Activated T-helper 17 cell treated with anti-CD3 and anti-CD28 coated beads, Interleukin-2, amount 50 U/mL, for 72 hours (primary cell): ENCODE results near the gene CRY1. TPM values are rescaled to one million over a fixed set of nuclear protein-coding genes. Genes with fewer than 3 reads are reported as not detected.

Experiments
- ATAC-seq: fragments of 150-1000 bp; cut with Tn5 transposase; replicated peaks from 2 replicates; pipeline ENCODE4 v1.10.0; 2021; ENCODE audit warnings: mild to moderate bottlenecking, moderate library complexity
- H3K27ac Mint-ChIP-seq: one replicate; pipeline ENCODE4 v1.8.0; 2022; ENCODE audit warnings: mixed read lengths
- H3K27me3 Mint-ChIP-seq: one replicate; pipeline ENCODE4 v1.8.0; 2022; ENCODE audit warnings: mixed read lengths
- H3K36me3 Mint-ChIP-seq: one replicate; pipeline ENCODE4 v1.8.0; 2022; ENCODE audit warnings: low read depth, mild to moderate bottlenecking, mixed read lengths
- H3K4me1 Mint-ChIP-seq: one replicate; pipeline ENCODE4 v1.8.0; 2022; ENCODE audit warnings: mixed read lengths
- H3K4me3 Mint-ChIP-seq: one replicate; pipeline ENCODE4 v1.8.0; 2022; ENCODE audit warnings: mild to moderate bottlenecking, mixed read lengths
- H3K9me3 Mint-ChIP-seq: one replicate; pipeline ENCODE4 v1.8.0; 2022; ENCODE audit warnings: mixed read lengths
- total RNA-seq, 2 donors: library from RNA; stranded (reverse); gene quantifications; one replicate each; pipeline ENCODE4 v1.2.3, GENCODE V29; 2022

The CRY1 gene
- total RNA-seq, 2 donors from 2014 or later: 14.6 to 21.6 TPM

DNA sequence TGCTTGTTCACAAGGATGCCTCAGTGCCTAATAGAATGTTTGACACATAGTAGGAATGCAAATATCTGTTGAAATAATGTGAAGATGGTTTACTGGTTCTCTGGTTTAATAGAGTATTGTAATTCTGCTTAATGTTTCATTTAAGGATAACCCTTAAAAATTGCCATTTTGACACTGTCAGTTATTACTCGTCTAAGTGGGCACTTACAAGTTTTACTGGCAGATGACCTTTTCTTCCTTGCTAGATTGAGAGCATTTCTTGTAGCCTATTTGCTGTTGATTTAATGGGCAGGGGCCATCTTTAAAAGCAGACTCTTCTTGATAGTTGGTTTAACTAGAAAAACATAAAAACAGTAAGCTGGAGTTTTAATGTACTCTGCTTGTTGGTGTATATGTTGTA is 135.8 kb downstream of the CRY1 start:
- Mint-ChIP-seq H3K27ac (peak overlapping the region; percentile 98), H3K4me1 (peaks cover 15% of the 10 kb centered on the region), H3K9me3 (no peaks in the 10 kb centered on the region), H3K36me3 (peaks cover 55% of the 10 kb centered on the region), H3K27me3 (no peaks in the 10 kb centered on the region), H3K4me3 (peak overlapping the region; percentile 95)
- no peak for ATAC-seq

DNA sequence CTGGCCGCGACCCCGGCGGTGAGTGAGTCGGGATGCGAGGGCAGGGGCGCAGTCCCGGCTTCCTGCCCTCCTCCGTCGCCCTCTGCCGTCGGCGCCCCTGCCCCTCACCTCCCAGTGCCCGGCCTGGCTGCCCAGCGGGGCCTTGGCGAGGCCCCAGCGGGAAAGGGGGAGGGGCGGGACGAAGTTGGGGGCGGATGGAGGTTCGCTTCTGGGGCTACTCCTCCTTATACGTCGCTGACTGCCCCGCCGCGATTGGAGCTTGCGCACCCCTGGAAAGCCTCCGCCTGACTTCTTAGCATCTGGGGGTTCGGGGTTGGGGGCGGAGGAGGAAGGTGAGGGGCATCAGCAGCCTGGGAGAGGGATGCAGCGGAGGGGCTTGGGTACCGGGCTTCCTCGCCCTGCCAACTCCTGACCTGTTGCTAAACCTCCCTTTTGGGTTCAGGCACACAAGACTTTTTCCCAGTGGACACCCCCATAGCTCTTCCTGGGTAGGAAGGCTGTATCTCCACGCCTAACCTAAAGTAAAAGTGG is 137.2 kb downstream of the CRY1 start:
- H3K9me3 Mint-ChIP-seq: no peaks in the 10 kb centered on the region
- peak overlapping the region; percentile 95 for H3K4me3 Mint-ChIP-seq
- no peaks in the 10 kb centered on the region for H3K27me3 Mint-ChIP-seq
- peak overlapping the region; percentile 98 for H3K27ac Mint-ChIP-seq
- peak; percentile 64 for ATAC-seq
- H3K4me1 Mint-ChIP-seq: peaks cover 13% of the 10 kb centered on the region
- peaks cover 46% of the 10 kb centered on the region for H3K36me3 Mint-ChIP-seq

DNA sequence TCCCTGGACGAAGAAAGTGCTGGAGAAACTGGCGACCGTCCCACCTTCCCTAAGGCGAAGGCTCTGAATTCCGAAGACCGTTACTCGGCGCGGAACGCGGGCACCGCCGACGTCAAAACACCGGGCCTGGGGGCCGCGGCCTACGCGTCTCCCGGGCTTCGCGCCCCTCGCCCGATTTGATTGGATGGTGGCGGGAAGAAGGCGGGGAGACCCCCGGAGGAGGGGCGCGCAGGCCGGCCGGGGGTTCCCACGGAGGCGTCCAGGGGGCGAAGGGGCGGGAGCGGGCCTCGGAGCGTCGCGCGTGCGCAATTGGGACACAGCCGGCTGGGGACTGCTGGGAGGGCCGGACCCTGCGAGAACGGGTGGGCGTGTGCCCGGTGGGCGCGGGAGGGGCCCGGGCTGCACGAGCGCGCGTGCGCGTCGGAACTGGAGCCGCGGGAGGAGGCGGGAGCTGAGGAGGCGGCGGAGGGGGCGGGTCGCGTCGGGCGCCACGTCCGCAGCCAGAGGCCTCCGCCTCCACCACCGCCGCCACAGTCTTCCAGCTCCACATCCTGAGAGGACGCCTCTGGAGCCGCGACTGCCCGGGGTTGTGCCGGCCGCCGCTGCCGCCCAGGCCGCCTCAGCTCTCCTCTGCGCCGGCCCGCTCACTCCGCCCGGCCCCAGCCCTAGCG is 137.8 kb downstream of the CRY1 start, which contains the start of gene TMEM263:
Gene TMEM263, plus strand, starts transcription at position 531 of the 671 bp plus-strand sequence. CDS start 11,210 bp downstream, outside the sequence.
- H3K27me3 Mint-ChIP-seq: no peaks in the 10 kb centered on the region
- peaks cover 40% of the 10 kb centered on the region for H3K36me3 Mint-ChIP-seq
- no peaks in the 10 kb centered on the region for H3K9me3 Mint-ChIP-seq
- peak within 1 kb of the TSS; percentile 95 for H3K4me3 Mint-ChIP-seq
- peak; percentile 75 for ATAC-seq
- peak within 1 kb of the TSS; percentile 98 for H3K27ac Mint-ChIP-seq
- H3K4me1 Mint-ChIP-seq: peaks cover 13% of the 10 kb centered on the region

DNA sequence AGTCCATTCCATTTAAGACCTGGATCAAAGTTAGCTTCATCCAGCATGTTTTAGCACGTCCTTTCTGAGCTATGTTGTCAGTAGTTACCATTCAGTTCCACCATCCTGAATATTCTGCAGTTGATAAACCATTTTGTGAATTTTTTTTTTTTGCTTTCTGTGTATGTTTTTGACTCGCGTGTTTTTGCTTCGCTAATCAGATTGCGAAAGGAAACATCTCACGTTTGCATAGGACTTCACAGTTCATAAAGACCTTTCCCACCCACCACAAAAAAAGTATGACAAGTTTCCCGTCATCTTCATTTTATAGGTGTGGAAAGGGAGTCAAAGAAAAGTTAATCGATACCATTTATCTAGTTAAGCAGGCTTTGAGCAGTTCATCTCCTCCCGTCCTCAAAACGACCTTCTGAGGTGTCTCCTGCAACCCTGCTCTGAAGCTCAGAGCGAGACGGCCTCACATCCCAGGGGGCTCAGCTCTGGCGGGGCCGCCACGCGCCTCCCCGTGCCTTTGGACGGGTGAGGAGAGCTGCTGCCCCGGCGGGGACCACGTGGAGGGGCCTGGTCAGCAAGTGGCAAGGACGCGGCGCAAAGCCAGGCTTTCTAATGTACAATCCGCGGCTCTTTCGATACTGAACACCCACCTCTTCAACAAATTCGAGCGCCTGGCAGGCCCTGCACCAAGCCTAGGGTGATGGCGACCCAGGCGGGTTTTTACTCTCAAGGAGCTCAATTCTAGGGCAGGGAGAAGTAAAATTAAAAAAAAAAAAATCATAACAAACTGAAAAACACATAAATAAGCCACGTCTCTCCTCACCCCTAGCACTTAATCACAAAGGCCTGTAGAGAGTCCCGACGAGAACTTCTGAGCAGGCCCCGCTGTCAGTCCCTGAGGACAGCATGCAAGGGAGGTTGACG is 138.6 kb downstream of the CRY1 start:
- peak overlapping the region; percentile 97 for H3K27ac Mint-ChIP-seq
- no peaks in the 10 kb centered on the region for H3K9me3 Mint-ChIP-seq
- peaks cover 13% of the 10 kb centered on the region for H3K4me1 Mint-ChIP-seq
- peaks cover 38% of the 10 kb centered on the region for H3K36me3 Mint-ChIP-seq
- ATAC-seq: peak; percentile 22
- no peaks in the 10 kb centered on the region for H3K27me3 Mint-ChIP-seq
- peak overlapping the region; percentile 92 for H3K4me3 Mint-ChIP-seq

DNA sequence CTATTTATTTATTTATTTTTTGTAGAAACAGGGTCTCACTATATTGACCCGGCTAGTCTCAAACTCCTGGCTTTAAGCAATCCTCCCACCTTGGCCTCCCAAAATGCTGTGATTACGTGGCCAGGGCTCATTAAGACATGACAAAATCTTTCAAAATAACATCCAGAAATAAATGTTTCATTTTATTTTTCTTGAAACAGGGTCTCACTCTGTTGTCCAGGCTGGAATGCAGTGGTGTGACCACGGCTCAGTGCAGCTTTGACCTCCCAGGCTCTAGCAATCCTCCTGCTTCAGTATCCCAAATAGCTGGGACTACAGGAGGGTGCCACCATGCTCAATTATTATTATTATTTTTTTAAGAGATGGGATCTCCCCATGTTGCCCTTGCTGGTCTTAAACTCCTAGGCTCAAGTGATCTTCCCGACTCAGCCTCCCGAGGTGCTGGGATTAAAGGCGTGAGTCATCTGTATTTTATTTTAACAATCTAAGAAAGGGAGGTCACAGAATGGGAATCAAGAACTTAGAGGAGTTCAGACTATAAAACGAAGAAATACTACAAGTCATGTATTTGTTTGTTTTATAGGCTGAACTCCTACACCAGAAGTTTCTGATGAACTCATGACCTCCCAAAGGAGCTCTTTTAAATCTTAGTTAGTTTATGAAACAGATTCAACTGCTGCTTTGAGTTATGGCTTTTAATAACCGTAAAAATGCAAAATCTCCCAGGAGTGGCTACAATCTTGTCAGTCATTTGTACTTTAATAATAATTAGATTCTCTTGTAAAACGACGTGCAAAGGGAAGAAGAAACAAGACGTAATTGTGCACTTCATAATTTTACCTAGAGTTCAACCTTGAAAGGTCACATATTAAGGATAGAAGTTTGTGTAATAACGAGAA is 139.7 kb downstream of the CRY1 start:
- no peaks in the 10 kb centered on the region for H3K9me3 Mint-ChIP-seq
- H3K27me3 Mint-ChIP-seq: no peaks in the 10 kb centered on the region
- H3K4me1 Mint-ChIP-seq: peaks cover 9% of the 10 kb centered on the region
- H3K36me3 Mint-ChIP-seq: peaks cover 27% of the 10 kb centered on the region
- no peak for ATAC-seq
- H3K4me3 Mint-ChIP-seq: peak overlapping the region; percentile 92
- no peak overlapping the region for H3K27ac Mint-ChIP-seq

DNA sequence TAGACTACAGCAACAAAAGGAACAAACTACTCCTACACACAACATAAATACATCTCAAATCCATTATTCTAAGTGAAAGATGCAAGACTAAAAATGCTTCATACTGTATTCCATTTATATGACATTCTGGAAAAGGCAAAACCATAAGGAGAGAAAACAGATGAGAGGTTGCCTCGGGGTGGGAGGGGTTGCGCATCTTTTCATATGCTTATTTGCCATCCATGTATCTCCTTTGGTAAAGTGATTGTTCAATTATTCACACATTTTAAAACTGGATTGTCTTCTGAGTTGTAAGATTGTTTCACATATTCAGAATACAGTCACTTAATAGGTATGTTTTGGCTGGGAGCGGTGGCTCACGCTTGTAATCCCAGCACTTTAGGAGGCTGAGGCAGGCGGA is 142.8 kb downstream of the CRY1 start:
- Mint-ChIP-seq H3K9me3 (no peaks in the 10 kb centered on the region), H3K4me1 (no peaks in the 10 kb centered on the region), H3K36me3 (peaks cover 6% of the 10 kb centered on the region), H3K4me3 (no peak overlapping the region), H3K27me3 (no peaks in the 10 kb centered on the region), H3K27ac (no peak overlapping the region)
- ATAC-seq: no peak

DNA sequence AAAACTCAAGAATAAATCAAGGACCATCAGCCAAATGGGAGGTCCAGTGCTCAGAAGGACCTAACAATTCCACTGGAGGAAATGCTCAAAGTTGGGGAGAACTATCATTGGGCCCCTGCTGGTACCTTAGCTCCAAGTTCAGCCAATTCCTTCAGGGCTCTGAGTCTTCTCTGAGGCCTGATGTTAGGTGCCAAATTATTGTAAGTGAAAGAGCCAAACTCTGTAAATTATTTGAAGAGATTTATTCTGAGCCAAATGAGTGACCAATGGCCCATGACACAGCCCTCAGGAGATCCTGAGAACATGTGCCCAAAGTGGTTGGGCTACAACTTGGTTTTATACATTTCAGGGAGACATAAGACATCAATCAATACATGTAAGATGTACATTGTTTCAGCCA is 145.9 kb downstream of the CRY1 start:
- Mint-ChIP-seq H3K9me3 (no peaks in the 10 kb centered on the region), H3K36me3 (no peaks in the 10 kb centered on the region), H3K27me3 (no peaks in the 10 kb centered on the region), H3K4me1 (no peaks in the 10 kb centered on the region), H3K4me3 (no peak overlapping the region), H3K27ac (no peak overlapping the region)
- ATAC-seq: no peak

DNA sequence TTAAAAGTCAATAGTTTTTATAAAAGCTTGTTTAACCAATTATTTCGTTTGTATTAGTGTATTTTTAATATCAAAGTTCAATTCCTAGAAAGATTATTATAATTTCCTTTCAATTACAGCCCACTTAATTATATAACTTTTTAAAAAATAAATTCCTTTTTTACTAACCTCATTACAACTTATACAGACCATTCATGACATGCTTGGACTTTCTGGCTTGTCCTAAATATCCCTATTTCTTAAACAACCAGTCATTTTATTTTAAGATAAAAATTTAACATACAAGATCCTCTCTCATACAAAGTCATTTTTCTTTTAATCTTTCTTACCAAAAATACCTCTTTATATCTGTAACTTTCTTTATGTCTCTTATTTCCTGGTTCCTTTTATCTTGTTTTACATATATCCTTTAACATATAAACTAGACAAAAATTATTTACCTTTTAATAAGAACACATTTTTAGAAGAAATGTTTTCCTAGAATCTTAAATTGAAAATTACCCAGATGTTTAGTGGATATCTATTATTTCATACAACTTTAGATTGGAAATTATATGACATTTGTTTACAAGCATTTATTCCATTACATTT is 148.0 kb downstream of the CRY1 start:
- no peaks in the 10 kb centered on the region for H3K9me3 Mint-ChIP-seq
- no peaks in the 10 kb centered on the region for H3K27me3 Mint-ChIP-seq
- H3K4me3 Mint-ChIP-seq: no peak overlapping the region
- no peak overlapping the region for H3K27ac Mint-ChIP-seq
- H3K36me3 Mint-ChIP-seq: no peaks in the 10 kb centered on the region
- no peak for ATAC-seq
- no peaks in the 10 kb centered on the region for H3K4me1 Mint-ChIP-seq

DNA sequence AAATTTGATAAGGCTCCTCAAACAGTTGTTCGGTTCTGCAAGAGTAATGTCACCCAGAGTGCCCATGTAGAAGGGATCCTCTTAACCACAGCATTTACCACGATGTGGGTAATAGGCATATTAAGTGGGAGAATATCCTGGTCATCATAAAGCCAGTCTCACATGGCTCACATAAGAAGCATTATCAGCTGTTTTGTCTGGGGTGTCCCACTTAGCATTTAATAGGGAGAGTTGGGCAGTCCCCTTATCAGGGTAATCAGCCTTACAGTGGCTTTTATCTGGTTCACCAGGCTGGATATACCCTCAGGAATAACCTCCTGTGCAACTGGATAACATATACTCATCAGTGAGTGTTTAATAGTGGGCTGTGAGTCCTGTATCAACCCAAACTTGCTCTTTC is 150.6 kb downstream of the CRY1 start:
- Mint-ChIP-seq H3K4me1 (no peaks in the 10 kb centered on the region), H3K27ac (no peak overlapping the region), H3K4me3 (no peak overlapping the region), H3K27me3 (no peaks in the 10 kb centered on the region), H3K36me3 (no peaks in the 10 kb centered on the region), H3K9me3 (no peaks in the 10 kb centered on the region)
- no peak for ATAC-seq

DNA sequence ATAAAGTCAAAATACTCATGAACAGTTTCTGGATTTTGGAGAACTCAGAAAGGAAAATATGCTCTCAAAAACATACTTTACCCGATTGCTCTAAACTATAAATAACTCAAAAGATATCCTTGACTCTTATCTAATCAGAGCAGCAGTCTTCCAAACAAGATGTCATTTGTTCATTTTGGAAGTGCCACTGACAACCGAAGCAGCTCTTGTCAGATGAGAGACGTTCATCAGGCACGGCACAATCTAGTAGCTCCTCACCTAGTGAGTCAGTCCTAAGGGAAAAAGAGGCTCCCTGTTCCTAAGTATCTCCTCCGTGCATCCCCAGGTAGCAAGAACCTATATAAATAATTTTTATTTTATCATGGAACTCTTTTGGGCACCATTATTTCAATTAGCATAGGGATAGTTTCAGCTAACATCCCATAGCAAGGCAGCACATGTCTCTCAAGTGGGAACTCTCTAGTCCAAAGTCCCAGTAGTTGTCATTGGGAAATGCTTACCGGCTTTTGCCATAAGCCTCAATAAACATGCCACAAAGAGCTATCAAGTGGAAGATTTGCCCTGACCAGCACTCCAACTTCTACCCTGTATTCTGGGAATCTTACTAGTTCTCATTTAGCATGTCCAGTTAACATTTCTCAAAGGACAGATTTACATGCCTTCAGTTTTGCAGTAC is 151.7 kb downstream of the CRY1 start:
- H3K27ac Mint-ChIP-seq: no peak overlapping the region
- H3K4me1 Mint-ChIP-seq: no peaks in the 10 kb centered on the region
- H3K27me3 Mint-ChIP-seq: no peaks in the 10 kb centered on the region
- H3K36me3 Mint-ChIP-seq: no peaks in the 10 kb centered on the region
- no peak for ATAC-seq
- no peak overlapping the region for H3K4me3 Mint-ChIP-seq
- no peaks in the 10 kb centered on the region for H3K9me3 Mint-ChIP-seq

Other genes starting within 250 kb of the CRY1 start
- gene TMEM263, start 137.6 kb downstream of the CRY1 start, total RNA-seq: 10 to 100 TPM; 40.9 to 62.3 TPM
- 10 to 100 TPM in 1 of 2 donors, 1 to 10 TPM in 1; 9.0 to 10.9 TPM for gene MTERF2, start 106.4 kb downstream of the CRY1 start, total RNA-seq